B cell (primary cell): ENCODE data around the gene SPEF1. TPM values are rescaled to one million over a fixed set of nuclear protein-coding genes. Genes with fewer than 3 reads are reported as not detected.
"Not testable (repeated sequence)": the region's sequence is repeated elsewhere in the genome, so short reads cannot be mapped to it uniquely, and the experiment has no call there.

ENCODE experiments used
- ATAC-seq: fragments of 200-7000 bp; cut with Tn5 transposase; one replicate; pipeline ENCODE4 v1.10.0; 2021; ENCODE audit warnings: low read depth, mild to moderate bottlenecking, moderate number of reproducible peaks, moderate library complexity
- CTCF ChIA-PET: fragments of 350-600 bp; sonication (Branson Sonifier 250); formaldehyde crosslinking; loops from one replicate; lab custom pipeline; 2021; ENCODE audit warnings: antibody characterized with exemption, inconsistent platforms; lab: Charles Lee
- POLR2A ChIA-PET: fragments of 350-600 bp; sonication (Branson Sonifier 250); formaldehyde crosslinking; loops from one replicate; lab custom pipeline; 2021; ENCODE audit warnings: antibody characterized with exemption; lab: Charles Lee
- DNase-seq: peaks from one replicate; pipeline ENCODE4 v3.0.0; 2013
- H2AFZ ChIP-seq: 2 replicates; pipeline ENCODE4 v1.6.1; 2012; ENCODE audit warnings: mild to moderate bottlenecking, low read depth, low read length; ENCODE audit not compliant: insufficient read depth, poor library complexity, severe bottlenecking
- H3K27ac ChIP-seq, 2 donors: 1 replicate in 1 of 2; 2 replicates in 1 of 2; pipeline ENCODE4 v1.5.1; 2012 to 2013; ENCODE audit warnings: low read length in 2 of 2, mild to moderate bottlenecking in 2 of 2, moderate library complexity in 1 of 2
- H3K27me3 ChIP-seq, 4 experiments: fragments of 200-600 bp in 1 of 4; sonication (generic) in 1 of 4; replicated peaks in 1 of 4; 1 replicate in 2 of 4; 2 replicates in 2 of 4; pipeline versions ENCODE4 v1.6.1 to v1.7.0; 2013 to 2016; ENCODE audit warnings: low read length in 3 of 4, mild to moderate bottlenecking in 2 of 4, mixed read lengths in 1 of 4, moderate library complexity in 1 of 4; ENCODE audit not compliant: insufficient read depth in 4 of 4, control insufficient read depth in 3 of 4; ENCODE audit errors: control extremely low read depth in 1 of 4
- H3K36me3 ChIP-seq, 2 experiments: replicated peaks in 1 of 2; 1 replicate in 1 of 2; 2 replicates in 1 of 2; pipeline versions ENCODE4 v1.6.1 to v1.7.1; 2013; ENCODE audit warnings: low read length in 1 of 2; ENCODE audit not compliant: insufficient read depth in 2 of 2, control insufficient read depth in 1 of 2; ENCODE audit errors: control extremely low read depth in 1 of 2, extremely low read depth in 1 of 2
- H3K4me1 ChIP-seq, 2 donors: fragments of 200-600 bp in 1 of 2; sonication (generic) in 1 of 2; 1 replicate in 1 of 2; 2 replicates in 1 of 2; pipeline versions ENCODE4 v1.5.1 to v1.6.1; 2013 to 2017; ENCODE audit warnings: low read length in 2 of 2; ENCODE audit not compliant: control insufficient read depth in 2 of 2, insufficient read depth in 2 of 2
- H3K4me2 ChIP-seq: replicated peaks from 2 replicates; pipeline ENCODE3; 2012; ENCODE audit warnings: mild to moderate bottlenecking, low read depth, low read length; ENCODE audit not compliant: poor library complexity, severe bottlenecking
- H3K4me3 ChIP-seq, 5 experiments: fragments of 200-600 bp in 1 of 5; sonication (generic) in 1 of 5; 1 replicate in 3 of 5; 2 replicates in 2 of 5; pipeline versions ENCODE4 v1.5.1 to v1.7.0; 2011 to 2016; ENCODE audit warnings: low read length in 4 of 5, mild to moderate bottlenecking in 4 of 5, low read depth in 2 of 5, control low read depth in 1 of 5, moderate library complexity in 1 of 5; ENCODE audit not compliant: insufficient read depth in 1 of 5; ENCODE audit errors: control extremely low read depth in 1 of 5, extremely low read depth in 1 of 5
- H3K79me2 ChIP-seq: fragments of 200-600 bp; sonication (generic); one replicate; pipeline ENCODE4 v1.6.0; 2016; ENCODE audit warnings: low read length; ENCODE audit not compliant: control insufficient read depth, insufficient read depth
- H3K9ac ChIP-seq: fragments of 200-600 bp; sonication (generic); 2 replicates; pipeline ENCODE4 v1.6.1; 2017; ENCODE audit warnings: mild to moderate bottlenecking, low read length, moderate library complexity
- H3K9me3 ChIP-seq, 3 donors: one replicate each; pipeline versions ENCODE4 v1.6.1 to v1.7.1; 2013; ENCODE audit warnings: low read length in 2 of 3; ENCODE audit not compliant: control insufficient read depth in 2 of 3, insufficient read depth in 1 of 3; ENCODE audit errors: control extremely low read depth in 1 of 3
- H4K20me1 ChIP-seq: 2 replicates; pipeline ENCODE4 v1.6.0; 2012; ENCODE audit warnings: mild to moderate bottlenecking, low read length; ENCODE audit not compliant: insufficient read depth, control insufficient read depth, poor library complexity, severe bottlenecking
- H3K27ac Mint-ChIP-seq: one replicate; pipeline ENCODE4 v1.8.0; 2021; ENCODE audit warnings: mixed read lengths
- H3K27me3 Mint-ChIP-seq: one replicate; pipeline ENCODE4 v1.8.0; 2021; ENCODE audit warnings: mixed read lengths
- H3K4me1 Mint-ChIP-seq: one replicate; pipeline ENCODE4 v1.8.0; 2021; ENCODE audit warnings: mixed read lengths
- H3K4me3 Mint-ChIP-seq: one replicate; pipeline ENCODE4 v1.8.0; 2021; ENCODE audit warnings: mixed read lengths
- H3K9me3 Mint-ChIP-seq: one replicate; pipeline ENCODE4 v1.8.0; 2022; ENCODE audit warnings: mixed read lengths; ENCODE audit not compliant: insufficient read depth
- CTCF ChIP-seq: fragments of 200-600 bp; IDR thresholded peaks from one replicate; pipeline ENCODE4 v1.8.0; 2022; ENCODE audit warnings: antibody characterized with exemption, mild to moderate bottlenecking
- EZH2 ChIP-seq: IDR thresholded peaks from 2 replicates; pipeline ENCODE4 v1.6.1; 2012; ENCODE audit warnings: borderline replicate concordance, low read depth, mild to moderate bottlenecking, moderate library complexity, low read length; ENCODE audit not compliant: insufficient read depth, poor library complexity, severe bottlenecking
- WGBS: methylation state at CpG from one replicate; pipeline ENCODE4 v1.1.5; 2013; ENCODE audit warnings: missing lambda C conversion rate; ENCODE audit not compliant: insufficient coverage; 5-methylcytosine and 5-hydroxymethylcytosine counted together
- intact Hi-C: fragments of 100-400 bp; cut with micrococcal nuclease; formaldehyde crosslinking; loops from one replicate; pipeline ENCODE4 v1.10.0; 2022
- polyA minus RNA-seq: library from RNA; depleted of rRNA, polyadenylated mRNA; stranded (reverse); fragments of >200 nt; gene quantifications from 2 replicates; pipeline ENCODE4 v1.2.3, GENCODE V29; 2012
- polyA plus RNA-seq: library from polyadenylated mRNA; depleted of rRNA; stranded (reverse); fragments of >200 nt; gene quantifications from 2 replicates; pipeline ENCODE4 v1.2.3, GENCODE V29; 2012
- total RNA-seq, 2 donors: library from RNA; stranded (reverse); fragments of 120-200 nt in 1 of 2; gene quantifications; 1 replicate in 1 of 2; 2 replicates in 1 of 2; pipeline versions ENCODE4 v1.2.3 to v1.2.4, GENCODE V29; 2013 to 2022

SPEF1 gene
- total RNA-seq: not detected in 2 replicates
- 0.05 TPM for total RNA-seq (2013)
- not detected in 2 replicates for polyA plus RNA-seq
- 0.14 TPM in 1 of 2 replicates, not detected in the other for polyA minus RNA-seq

GRCh38 chr20:3781153-3781910, at the start of gene SPEF1:
Gene SPEF1, minus strand, starts transcription at chr20:3781448. Its CDS starts 161 bp downstream, at chr20:3781287.
- H3K4me1 Mint-ChIP-seq: peaks cover 52% of the 10 kb centered on the region
- H3K27ac ChIP-seq: no peak within 1 kb of the TSS
- peaks cover 23% of the 10 kb centered on the region for H4K20me1 ChIP-seq
- peak within 1 kb of the TSS in 3 of 5 experiments; percentile 36 to 49 (median 38) for H3K4me3 ChIP-seq
- 10% methylated on average over 24 of the region's 28 CpGs for WGBS
- peak within 1 kb of the TSS; percentile 32 for H3K27ac Mint-ChIP-seq
- ChIA-PET POLR2A (interaction anchor here (1.2 to 1.3 kb wide), 2 partner anchors 13 to 39 kb away, joined by 5 to 6 read pairs; partner anchors contain the start of genes ADISSP and AP5S1), CTCF (interaction anchor here (0.6 to 5.1 kb wide), 10 partner anchors 14 to 304 kb away, joined by 3 to 38 read pairs (median 3); partner anchors contain the start of genes ADISSP and AP5S1)
- H3K4me3 Mint-ChIP-seq: peak within 1 kb of the TSS; percentile 79
- peak within 1 kb of the TSS; percentile 13 for H2AFZ ChIP-seq
- peaks cover 29 to 45% of the 10 kb centered on the region in 2 donors for H3K4me1 ChIP-seq
- no peaks in the 10 kb centered on the region for H3K79me2 ChIP-seq
- no peaks in the 10 kb centered on the region for H3K27me3 Mint-ChIP-seq
- TF ChIP-seq CTCF (no peak), EZH2 (no peak)
- intact Hi-C loops: loop anchor here (1.0 kb wide), 3 partner anchors 13 to 39 kb away; partner anchors contain the start of gene AP5S1
- peak; percentile 64 for ATAC-seq
- peaks cover 0 to 3% (median 0%) of the 10 kb centered on the region in 3 donors for H3K9me3 ChIP-seq
- H3K27me3 ChIP-seq: peaks cover 0 to 15% (median 4%) of the 10 kb centered on the region in 4 experiments
- H3K36me3 ChIP-seq: peaks cover 0 to 2% of the 10 kb centered on the region in 2 experiments
- H3K4me2 ChIP-seq: peak within 1 kb of the TSS; percentile 70
- no peaks in the 10 kb centered on the region for H3K9me3 Mint-ChIP-seq
- H3K9ac ChIP-seq: peak within 1 kb of the TSS; percentile 30
- DNase-seq: peak; percentile 78

- not testable (repeated sequence) for H3K9me3 Mint-ChIP-seq, H3K4me2 ChIP-seq
- CTCF ChIA-PET: interaction anchor here (0.6 to 1.5 kb wide), 6 partner anchors 9 to 1927 kb away, joined by 3 to 5 read pairs (median 4); partner anchors contain the start of genes AP5S1 and SPEF1
These were observed 48.6 kb upstream of the SPEF1 start for GRCh38 chr20:3829891-3830290.

More at GRCh38 chr20:3829891-3830290, 48.6 kb upstream of the SPEF1 start:
- POLR2A ChIA-PET, intact Hi-C loops, DNase-seq, H3K27me3 Mint-ChIP-seq, H2AFZ ChIP-seq, H3K27me3 ChIP-seq, H3K4me3 ChIP-seq, H3K4me3 Mint-ChIP-seq, H3K9me3 ChIP-seq, ATAC-seq, H3K79me2 ChIP-seq, H4K20me1 ChIP-seq, H3K27ac ChIP-seq, H3K4me1 Mint-ChIP-seq, H3K27ac Mint-ChIP-seq, H3K36me3 ChIP-seq, H3K9ac ChIP-seq: not testable (repeated sequence)
- peaks cover 0 to 11% of the 10 kb centered on the region in 2 donors for H3K4me1 ChIP-seq
- WGBS: no CpG with 5 or more reads among the region's 5 CpGs
